NT2/D1 (cell line): ENCODE results near the gene PTPRK.

ENCODE experiments used
- DNase-seq: peaks from one replicate; pipeline ENCODE4 v3.0.0-alpha.2; 2011; ENCODE audit warnings: low read depth, low spot score
- H3K27me3 ChIP-seq: 2 replicates; pipeline ENCODE4 v1.6.0; 2011; ENCODE audit warnings: mild to moderate bottlenecking; ENCODE audit not compliant: insufficient read length, insufficient read depth
- H3K36me3 ChIP-seq: 2 replicates; pipeline ENCODE4 v1.6.1; 2011; ENCODE audit warnings: mild to moderate bottlenecking, low read length, mixed read lengths; ENCODE audit not compliant: insufficient read depth, insufficient read length
- H3K4me1 ChIP-seq: 2 replicates; pipeline ENCODE4 v1.5.1; 2011; ENCODE audit not compliant: insufficient read depth, insufficient read length
- H3K4me3 ChIP-seq: 2 replicates; pipeline ENCODE4 v1.5.1; 2011; ENCODE audit warnings: low read depth; ENCODE audit not compliant: insufficient read length
- H3K9ac ChIP-seq: 2 replicates; pipeline ENCODE4 v1.6.0; 2011; ENCODE audit warnings: low read depth; ENCODE audit not compliant: insufficient read length
- H3K9me3 ChIP-seq: 2 replicates; pipeline ENCODE4 v1.5.1; 2011; ENCODE audit warnings: mild to moderate bottlenecking, low read length; ENCODE audit not compliant: insufficient read depth
- SUZ12 ChIP-seq: IDR thresholded peaks from 2 replicates; pipeline ENCODE4 v1.6.1; 2011; ENCODE audit not compliant: insufficient read length, insufficient read depth; ENCODE audit errors: extremely low read depth
- YY1 ChIP-seq: IDR thresholded peaks from 2 replicates; pipeline ENCODE4 v1.6.1; 2011; ENCODE audit not compliant: insufficient read length, insufficient read depth
- ZNF274 ChIP-seq: IDR thresholded peaks from 2 replicates; pipeline ENCODE4 v1.6.1; 2011; ENCODE audit warnings: mild to moderate bottlenecking, low read depth, low read length

The PTPRK gene

DNA sequence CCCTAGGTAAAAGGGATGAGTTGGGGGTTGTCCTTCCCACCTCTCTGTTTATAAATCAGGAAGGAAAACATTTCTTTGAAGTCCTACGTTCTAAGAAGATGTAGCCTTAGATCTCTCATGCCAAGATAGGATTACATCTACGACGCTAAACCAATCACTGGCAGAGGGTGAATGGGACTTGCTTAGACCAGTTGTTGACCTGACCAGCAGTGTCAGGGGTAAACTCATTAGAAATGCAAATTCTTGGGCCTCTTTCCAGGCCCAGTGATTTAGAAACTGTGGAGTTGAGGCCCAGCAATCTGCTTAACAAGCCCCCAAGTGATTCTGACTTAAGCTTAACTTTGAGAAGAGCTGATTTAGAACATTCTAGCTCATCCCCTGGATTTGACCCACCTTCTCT is 472.4 kb downstream of the PTPRK start:
- Histone ChIP-seq H3K36me3 (no peaks in the 10 kb centered on the region), H3K9ac (no peak overlapping the region), H3K4me3 (no peak overlapping the region), H3K27me3 (no peaks in the 10 kb centered on the region), H3K4me1 (no peaks in the 10 kb centered on the region), H3K9me3 (no peaks in the 10 kb centered on the region)
- TF ChIP-seq SUZ12: no peak
- no peak for TF ChIP-seq YY1
- no peak for TF ChIP-seq ZNF274
- DNase-seq: no peak

DNA sequence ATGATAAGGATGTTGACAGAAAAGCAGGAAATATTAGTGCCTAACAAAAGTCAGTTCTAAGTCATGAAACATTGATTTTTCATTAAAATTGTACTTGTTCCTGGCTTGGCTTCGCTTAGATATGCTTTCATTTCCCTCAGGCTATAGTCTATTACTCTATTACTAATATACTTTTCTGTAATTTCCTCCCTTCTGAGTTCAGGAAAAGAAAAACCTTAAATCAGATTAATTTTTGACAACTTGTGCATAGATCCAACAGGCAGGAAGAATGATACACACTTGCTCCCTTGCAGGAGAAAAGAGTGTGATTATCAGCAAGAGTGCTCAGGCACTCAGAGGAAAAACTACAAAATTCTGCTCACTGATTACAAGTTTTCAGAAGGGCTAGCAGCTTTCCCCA is 474.4 kb downstream of the PTPRK start:
- TF ChIP-seq SUZ12: no peak
- TF ChIP-seq YY1: no peak
- no peak for TF ChIP-seq ZNF274

DNA sequence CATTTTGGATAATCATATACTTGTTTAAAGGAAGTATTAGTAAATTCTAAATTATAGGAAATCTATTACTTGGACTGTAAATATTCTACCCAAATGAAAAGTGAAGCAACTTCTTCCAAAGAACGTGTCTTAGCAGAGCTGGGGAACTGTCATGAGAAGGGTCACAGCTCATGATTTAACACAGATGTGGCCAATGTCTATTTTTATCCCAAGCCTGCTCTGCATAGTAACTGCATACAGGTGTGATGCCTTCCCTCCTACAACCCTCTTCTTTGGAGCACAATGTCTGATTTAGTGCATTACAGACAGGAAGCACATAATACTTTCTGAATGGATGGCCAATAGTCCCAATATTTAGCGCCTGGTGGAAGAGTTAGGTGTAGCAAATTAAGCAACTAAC is 480.9 kb downstream of the PTPRK start:
- DNase-seq: no peak
- Histone ChIP-seq H3K27me3 (no peaks in the 10 kb centered on the region), H3K9ac (no peak overlapping the region), H3K36me3 (no peaks in the 10 kb centered on the region), H3K9me3 (no peaks in the 10 kb centered on the region), H3K4me1 (no peaks in the 10 kb centered on the region), H3K4me3 (no peak overlapping the region)
- no peak for TF ChIP-seq SUZ12
- TF ChIP-seq ZNF274: no peak
- TF ChIP-seq YY1: no peak

More for the DNA sequence above, 474.4 kb downstream of the PTPRK start:
- no peak for DNase-seq
- Histone ChIP-seq H3K27me3 (no peaks in the 10 kb centered on the region), H3K9ac (no peak overlapping the region), H3K4me3 (no peak overlapping the region), H3K4me1 (no peaks in the 10 kb centered on the region), H3K36me3 (no peaks in the 10 kb centered on the region), H3K9me3 (no peaks in the 10 kb centered on the region)

DNA sequence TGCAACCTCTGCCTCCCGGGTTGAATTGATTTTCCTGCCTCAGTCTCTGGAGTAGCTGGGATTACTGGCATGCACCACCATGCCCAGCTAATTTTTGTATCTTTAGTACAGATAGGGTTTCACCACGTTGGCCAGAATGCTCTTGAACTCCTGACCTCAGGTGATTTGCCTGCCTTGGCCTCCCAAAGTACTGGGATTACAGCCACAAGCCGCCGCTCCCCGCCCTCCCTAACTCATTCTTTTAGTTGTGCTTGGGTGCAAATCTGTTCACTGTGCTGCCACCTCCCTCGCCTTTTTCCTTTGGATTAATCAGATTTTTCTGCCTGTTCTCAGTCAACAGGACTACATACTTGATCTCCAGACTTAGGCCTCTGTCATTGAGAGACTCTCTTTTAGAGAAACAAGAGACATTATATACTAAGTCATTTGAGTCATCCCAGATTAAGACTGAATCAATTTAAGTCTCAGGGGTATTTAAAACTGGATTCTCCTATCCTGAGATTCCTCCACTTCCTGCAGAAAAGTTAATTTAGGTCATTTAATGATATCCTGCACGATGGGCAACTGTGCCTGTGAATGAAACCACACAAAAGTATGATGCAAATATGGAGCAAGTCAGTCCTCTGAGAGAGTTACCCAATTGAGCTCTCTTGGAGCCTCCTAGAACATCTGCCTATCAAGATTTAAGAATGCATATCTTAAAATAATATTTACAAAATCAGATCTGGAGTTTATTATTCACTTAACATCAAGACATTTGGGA is 483.4 kb downstream of the PTPRK start:
- Histone ChIP-seq H3K36me3 (no peaks in the 10 kb centered on the region), H3K9me3 (no peaks in the 10 kb centered on the region), H3K4me1 (no peaks in the 10 kb centered on the region), H3K27me3 (no peaks in the 10 kb centered on the region), H3K4me3 (no peak overlapping the region), H3K9ac (no peak overlapping the region)
- DNase-seq: no peak
- TF ChIP-seq SUZ12 (no peak), ZNF274 (no peak), YY1 (no peak)

DNA sequence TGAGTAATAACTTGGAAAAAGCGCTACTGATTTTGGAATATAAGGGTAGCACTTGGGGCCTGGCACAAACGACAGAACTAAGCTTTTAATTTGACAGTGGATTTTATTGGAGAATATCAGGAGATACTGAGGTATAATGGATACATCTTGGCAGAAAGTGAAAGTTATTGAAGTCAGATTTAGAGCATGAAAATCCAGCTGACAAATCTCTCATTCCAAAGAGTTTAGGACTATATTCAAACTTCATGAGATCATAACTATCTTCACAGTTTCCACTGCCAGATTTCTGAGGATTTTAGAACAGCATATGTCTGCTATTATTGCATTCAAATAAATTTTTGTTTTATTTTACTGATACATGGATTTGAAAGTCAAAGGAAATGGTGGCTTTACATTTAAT is 487.2 kb downstream of the PTPRK start:
- Histone ChIP-seq H3K27me3 (no peaks in the 10 kb centered on the region), H3K36me3 (no peaks in the 10 kb centered on the region), H3K9ac (no peak overlapping the region), H3K9me3 (no peaks in the 10 kb centered on the region), H3K4me3 (no peak overlapping the region), H3K4me1 (no peaks in the 10 kb centered on the region)
- no peak for DNase-seq
- TF ChIP-seq SUZ12 (no peak), YY1 (no peak), ZNF274 (no peak)

DNA sequence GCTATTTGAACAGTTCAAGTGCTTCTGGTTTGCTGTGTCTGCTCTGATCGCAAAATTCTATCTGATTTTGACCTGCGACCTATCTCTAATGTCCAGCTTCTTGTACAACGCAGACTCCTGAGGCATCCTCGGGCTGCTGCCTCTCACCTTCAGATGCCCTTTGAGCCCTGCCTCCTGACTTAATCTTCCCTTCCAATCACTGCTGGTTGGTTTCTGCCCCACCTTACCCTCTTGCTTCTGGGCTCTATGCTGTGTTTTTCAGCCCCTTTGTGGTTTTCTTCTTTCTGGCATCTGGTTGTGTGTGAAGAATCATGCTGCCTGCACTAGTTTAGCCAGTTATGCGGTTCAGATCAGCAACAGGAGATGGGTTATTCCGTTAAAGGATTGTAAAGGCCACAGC is 488.4 kb downstream of the PTPRK start:
- H3K27me3 ChIP-seq: no peaks in the 10 kb centered on the region
- no peak overlapping the region for H3K9ac ChIP-seq
- no peak overlapping the region for H3K4me3 ChIP-seq
- TF ChIP-seq SUZ12 (no peak), YY1 (no peak), ZNF274 (no peak)
- H3K36me3 ChIP-seq: no peaks in the 10 kb centered on the region
- H3K9me3 ChIP-seq: no peaks in the 10 kb centered on the region
- H3K4me1 ChIP-seq: no peaks in the 10 kb centered on the region
- DNase-seq: no peak

DNA sequence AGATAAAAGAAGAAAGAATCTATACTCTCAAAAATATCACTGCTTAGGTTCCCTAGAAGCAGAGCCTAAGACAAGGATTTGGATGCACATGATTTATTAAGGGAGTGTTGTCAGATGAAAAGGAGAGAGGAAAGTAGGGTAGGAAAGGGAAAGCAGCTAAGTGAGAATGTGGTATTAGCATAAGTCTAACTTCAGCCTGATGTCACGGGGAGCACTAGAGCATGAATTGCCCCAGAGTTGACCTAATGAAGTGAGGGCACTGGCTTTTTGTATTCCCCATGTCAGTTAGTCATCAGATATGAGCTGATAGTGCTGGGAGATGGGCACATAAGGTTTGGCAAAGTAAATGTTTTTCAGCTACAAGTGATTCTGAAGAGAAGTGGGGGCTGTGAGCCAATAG is 490.6 kb downstream of the PTPRK start:
- DNase-seq: no peak
- no peak overlapping the region for H3K4me3 ChIP-seq
- no peak overlapping the region for H3K9ac ChIP-seq
- H3K36me3 ChIP-seq: no peaks in the 10 kb centered on the region
- H3K4me1 ChIP-seq: no peaks in the 10 kb centered on the region
- no peaks in the 10 kb centered on the region for H3K9me3 ChIP-seq
- no peaks in the 10 kb centered on the region for H3K27me3 ChIP-seq
- TF ChIP-seq ZNF274 (no peak), YY1 (no peak), SUZ12 (no peak)

DNA sequence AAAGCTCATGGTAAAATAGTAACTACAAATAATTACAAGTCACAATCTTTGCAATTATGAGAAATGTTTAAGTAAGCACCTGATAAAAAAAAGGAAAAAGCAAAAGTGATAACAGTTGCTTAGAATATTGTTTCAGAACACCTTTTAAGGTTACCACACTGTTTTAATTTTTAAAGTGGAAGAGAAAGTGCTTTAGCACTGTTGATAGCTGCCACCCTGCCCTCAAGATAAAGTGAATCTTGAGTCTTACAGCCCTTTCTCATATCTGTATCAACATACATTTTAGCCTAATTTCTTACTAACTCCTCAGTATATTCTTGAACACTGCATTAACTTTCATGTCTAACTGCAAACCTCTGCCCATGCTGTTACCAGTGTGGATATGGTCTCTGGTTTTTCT is 492.2 kb downstream of the PTPRK start:
- Histone ChIP-seq H3K27me3 (no peaks in the 10 kb centered on the region), H3K4me1 (no peaks in the 10 kb centered on the region), H3K9ac (no peak overlapping the region), H3K36me3 (no peaks in the 10 kb centered on the region), H3K9me3 (no peaks in the 10 kb centered on the region), H3K4me3 (no peak overlapping the region)
- no peak for DNase-seq
- TF ChIP-seq YY1 (no peak), SUZ12 (no peak), ZNF274 (no peak)
